Naive B cell (primary cell): ENCODE measurements around the gene FGD4. TPM values are rescaled to one million over a fixed set of nuclear protein-coding genes. Genes with fewer than 3 reads are reported as not detected.

Experiments
- ATAC-seq, 2 donors: fragments of 150-1000 bp; cut with Tn5 transposase; 2 replicates each; pipeline ENCODE4 v1.10.0; 2021; ENCODE audit warnings: low read depth in 2 of 2, mild to moderate bottlenecking in 2 of 2, moderate library complexity in 2 of 2
- DNase-seq: peaks from one replicate; pipeline ENCODE4 v3.0.0; 2022
- H3K27ac Mint-ChIP-seq, 6 donors: one replicate each; pipeline ENCODE4 v1.8.0; 2020 to 2022; ENCODE audit warnings: mild to moderate bottlenecking in 6 of 6, mixed read lengths in 6 of 6, moderate library complexity in 5 of 6, inconsistent platforms in 2 of 6
- H3K27me3 Mint-ChIP-seq, 3 donors: one replicate each; pipeline ENCODE4 v1.8.0; 2021 to 2022; ENCODE audit warnings: mixed read lengths in 3 of 3, mild to moderate bottlenecking in 1 of 3
- H3K36me3 Mint-ChIP-seq, 2 donors: one replicate each; pipeline ENCODE4 v1.8.0; 2020 to 2022; ENCODE audit warnings: mixed read lengths in 2 of 2, inconsistent platforms in 1 of 2, mild to moderate bottlenecking in 1 of 2
- H3K4me1 Mint-ChIP-seq, 3 donors: one replicate each; pipeline ENCODE4 v1.8.0; 2020 to 2022; ENCODE audit warnings: mixed read lengths in 3 of 3, inconsistent platforms in 1 of 3, mild to moderate bottlenecking in 1 of 3, moderate library complexity in 1 of 3
- H3K4me3 Mint-ChIP-seq, 8 donors: one replicate each; pipeline ENCODE4 v1.8.0; 2020 to 2022; ENCODE audit warnings: mild to moderate bottlenecking in 8 of 8, mixed read lengths in 8 of 8, moderate library complexity in 8 of 8, inconsistent platforms in 2 of 8
- H3K9me3 Mint-ChIP-seq, 7 donors: one replicate each; pipeline ENCODE4 v1.8.0; 2020 to 2022; ENCODE audit warnings: mixed read lengths in 7 of 7, mild to moderate bottlenecking in 5 of 7, inconsistent platforms in 2 of 7, moderate library complexity in 1 of 7
- polyA plus RNA-seq, 6 donors: library from polyadenylated mRNA; unstranded; fragments of 300-500 nt; fragmentation: Illumina TruSeq; gene quantifications; one replicate each; pipeline ENCODE4 v1.2.3, GENCODE V29; 2021; ENCODE audit warnings: low read depth in 6 of 6

Gene FGD4
- polyA plus RNA-seq, 6 donors from 2014 or later = 1.4 to 5.2 (median 1.9) TPM; not detected in 1

GRCh38 chr12:32475724-32476123, 76.4 kb downstream of the FGD4 start:
- Mint-ChIP-seq H3K9me3 (no peaks in the 10 kb centered on the region), H3K4me1 (peaks cover 17 to 27% (median 21%) of the 10 kb centered on the region in 3 donors), H3K4me3 (no peak overlapping the region), H3K27me3 (no peaks in the 10 kb centered on the region), H3K27ac (no peak overlapping the region), H3K36me3 (no peaks in the 10 kb centered on the region)
- ATAC-seq = no peak
- DNase-seq = no peak

- Mint-ChIP-seq H3K27me3 (no peaks in the 10 kb centered on the region), H3K36me3 (no peaks in the 10 kb centered on the region), H3K27ac (no peak overlapping the region), H3K4me1 (peaks cover 16 to 22% (median 21%) of the 10 kb centered on the region in 3 donors), H3K4me3 (no peak overlapping the region), H3K9me3 (no peaks in the 10 kb centered on the region)
- ATAC-seq (no peak), DNase-seq (no peak)
Observed at GRCh38 chr12:32476446-32476845, 77.1 kb downstream of the FGD4 start.

GRCh38 chr12:32477714-32478113, 78.4 kb downstream of the FGD4 start:
- Mint-ChIP-seq H3K27me3 (no peaks in the 10 kb centered on the region), H3K27ac (peak overlapping the region in 1 of 6 donors; percentile 9), H3K9me3 (no peaks in the 10 kb centered on the region), H3K4me3 (peak overlapping the region in 2 of 8 donors; percentile 3 to 67), H3K36me3 (no peaks in the 10 kb centered on the region), H3K4me1 (peaks cover 21 to 32% (median 31%) of the 10 kb centered on the region in 3 donors)
- no peak for ATAC-seq
- no peak for DNase-seq

GRCh38 chr12:32478166-32478565, 78.8 kb downstream of the FGD4 start:
- peaks cover 24 to 37% (median 35%) of the 10 kb centered on the region in 3 donors for H3K4me1 Mint-ChIP-seq
- DNase-seq = no peak
- peak overlapping the region in 3 of 8 donors; percentile 28 to 67 (median 33) for H3K4me3 Mint-ChIP-seq
- peak overlapping the region in 3 of 6 donors; percentile 59 to 92 (median 76) for H3K27ac Mint-ChIP-seq
- H3K36me3 Mint-ChIP-seq = no peaks in the 10 kb centered on the region
- no peaks in the 10 kb centered on the region for H3K27me3 Mint-ChIP-seq
- H3K9me3 Mint-ChIP-seq = no peaks in the 10 kb centered on the region
- no peak for ATAC-seq

GRCh38 chr12:32478858-32479725, 79.7 kb downstream of the FGD4 start:
- H3K36me3 Mint-ChIP-seq = no peaks in the 10 kb centered on the region
- no peak for ATAC-seq
- H3K9me3 Mint-ChIP-seq = no peaks in the 10 kb centered on the region
- peaks cover 28 to 43% (median 42%) of the 10 kb centered on the region in 3 donors for H3K4me1 Mint-ChIP-seq
- peak overlapping the region in 3 of 6 donors; percentile 52 to 76 (median 59) for H3K27ac Mint-ChIP-seq
- H3K27me3 Mint-ChIP-seq = no peaks in the 10 kb centered on the region
- peak overlapping the region in 3 of 8 donors; percentile 24 to 33 (median 28) for H3K4me3 Mint-ChIP-seq
- no peak for DNase-seq

- ATAC-seq (peak; percentile 70 to 76), DNase-seq (no peak)
- Mint-ChIP-seq H3K27ac (peak overlapping the region in 3 of 6 donors; percentile 10 to 63 (median 16)), H3K9me3 (no peaks in the 10 kb centered on the region), H3K4me3 (peak overlapping the region in 7 of 8 donors; percentile 57 to 83 (median 63)), H3K4me1 (peaks cover 32 to 43% (median 43%) of the 10 kb centered on the region in 3 donors), H3K27me3 (no peaks in the 10 kb centered on the region), H3K36me3 (no peaks in the 10 kb centered on the region)
Observed at GRCh38 chr12:32482226-32482625, 82.9 kb downstream of the FGD4 start.

- peak overlapping the region in 3 of 6 donors; percentile 22 to 47 (median 33) for H3K27ac Mint-ChIP-seq
- no peaks in the 10 kb centered on the region for H3K36me3 Mint-ChIP-seq
- DNase-seq (no peak), ATAC-seq (no peak)
- no peaks in the 10 kb centered on the region for H3K9me3 Mint-ChIP-seq
- H3K4me3 Mint-ChIP-seq = peak overlapping the region in 3 of 8 donors; percentile 18 to 78 (median 25)
- peaks cover 22 to 37% (median 30%) of the 10 kb centered on the region in 3 donors for H3K4me1 Mint-ChIP-seq
- H3K27me3 Mint-ChIP-seq = no peaks in the 10 kb centered on the region
Observed at GRCh38 chr12:32483499-32483898, 84.1 kb downstream of the FGD4 start.

- Mint-ChIP-seq H3K27me3 (no peaks in the 10 kb centered on the region), H3K27ac (peak overlapping the region in 2 of 6 donors; percentile 33 to 93), H3K4me1 (peaks cover 17 to 32% (median 25%) of the 10 kb centered on the region in 3 donors), H3K9me3 (no peaks in the 10 kb centered on the region), H3K36me3 (no peaks in the 10 kb centered on the region), H3K4me3 (no peak overlapping the region)
- ATAC-seq = no peak
- DNase-seq = no peak
Observed at GRCh38 chr12:32483993-32484392, 84.6 kb downstream of the FGD4 start.

GRCh38 chr12:32486158-32486557, 86.8 kb downstream of the FGD4 start:
- Mint-ChIP-seq H3K4me1 (peaks cover 17 to 24% (median 24%) of the 10 kb centered on the region in 3 donors), H3K9me3 (no peaks in the 10 kb centered on the region), H3K27me3 (no peaks in the 10 kb centered on the region), H3K27ac (no peak overlapping the region), H3K4me3 (no peak overlapping the region), H3K36me3 (no peaks in the 10 kb centered on the region)
- DNase-seq (no peak), ATAC-seq (no peak)

GRCh38 chr12:32488132-32488531, 88.8 kb downstream of the FGD4 start:
- no peak for ATAC-seq
- H3K4me1 Mint-ChIP-seq = peaks cover 6 to 9% (median 8%) of the 10 kb centered on the region in 3 donors
- no peak overlapping the region for H3K4me3 Mint-ChIP-seq
- H3K9me3 Mint-ChIP-seq = no peaks in the 10 kb centered on the region
- no peak for DNase-seq
- H3K27me3 Mint-ChIP-seq = no peaks in the 10 kb centered on the region
- no peaks in the 10 kb centered on the region for H3K36me3 Mint-ChIP-seq
- H3K27ac Mint-ChIP-seq = no peak overlapping the region

- H3K36me3 Mint-ChIP-seq = no peaks in the 10 kb centered on the region
- no peak for DNase-seq
- H3K4me1 Mint-ChIP-seq = peaks cover 0 to 4% (median under 1%) of the 10 kb centered on the region in 3 donors
- peak overlapping the region in 1 of 6 donors; percentile 78 for H3K27ac Mint-ChIP-seq
- no peaks in the 10 kb centered on the region for H3K9me3 Mint-ChIP-seq
- H3K27me3 Mint-ChIP-seq = no peaks in the 10 kb centered on the region
- no peak for ATAC-seq
- no peak overlapping the region for H3K4me3 Mint-ChIP-seq
Observed at GRCh38 chr12:32489070-32489469, 89.7 kb downstream of the FGD4 start.

GRCh38 chr12:32490801-32491200, 91.4 kb downstream of the FGD4 start:
- H3K4me1 Mint-ChIP-seq = peaks cover 0 to 2% (median 0%) of the 10 kb centered on the region in 3 donors
- no peaks in the 10 kb centered on the region for H3K27me3 Mint-ChIP-seq
- H3K36me3 Mint-ChIP-seq = no peaks in the 10 kb centered on the region
- no peak overlapping the region for H3K4me3 Mint-ChIP-seq
- H3K27ac Mint-ChIP-seq = no peak overlapping the region
- H3K9me3 Mint-ChIP-seq = no peaks in the 10 kb centered on the region
- no peak for ATAC-seq
- DNase-seq = no peak

- Mint-ChIP-seq H3K27ac (no peak overlapping the region), H3K4me1 (peaks cover 5 to 6% (median 5%) of the 10 kb centered on the region in 3 donors), H3K4me3 (no peak overlapping the region), H3K36me3 (no peaks in the 10 kb centered on the region), H3K27me3 (no peaks in the 10 kb centered on the region), H3K9me3 (no peaks in the 10 kb centered on the region)
- ATAC-seq = no peak
- DNase-seq = no peak
Observed at GRCh38 chr12:32493282-32493681, 93.9 kb downstream of the FGD4 start.

- H3K27me3 Mint-ChIP-seq = no peaks in the 10 kb centered on the region
- DNase-seq (no peak), ATAC-seq (no peak)
- no peak overlapping the region for H3K4me3 Mint-ChIP-seq
- no peaks in the 10 kb centered on the region for H3K9me3 Mint-ChIP-seq
- peaks cover 5 to 7% (median 7%) of the 10 kb centered on the region in 3 donors for H3K4me1 Mint-ChIP-seq
- H3K36me3 Mint-ChIP-seq = no peaks in the 10 kb centered on the region
- H3K27ac Mint-ChIP-seq = no peak overlapping the region
Observed at GRCh38 chr12:32494656-32495055, 95.3 kb downstream of the FGD4 start.
